Left colon (tissue), 2 donors: ENCODE measurements around the gene INPP5E. TPM values are rescaled to one million over a fixed set of nuclear protein-coding genes. Genes with fewer than 3 reads are reported as not detected.

Experiments
- ATAC-seq: fragments of 200-7000 bp; cut with Tn5 transposase; one replicate; pipeline ENCODE4 v1.9.1; 2020; ENCODE audit warnings: mild to moderate bottlenecking, moderate library complexity
- DNase-seq, 2 donors: peaks; one replicate each; pipeline ENCODE4 v3.0.0-alpha.2; 2020
- intact Hi-C, 2 donors: fragments of 100-400 bp; cut with DNase I in 1 of 2; cut with micrococcal nuclease in 1 of 2; formaldehyde crosslinking; loops; one replicate each; pipeline versions ENCODE4 v1.11.2 to v1.14.0; 2022; cut with DNase I, micrococcal nuclease
- total RNA-seq, 2 donors: library from RNA; stranded (reverse); fragmentation: NEBNext Ultra II Directional; extraction: Animal tissue kit (Norgen Biotek cat#: 25700); gene quantifications; one replicate each; pipeline ENCODE4 v1.2.1, GENCODE V29; 2021
- donor health status: DM: no; HTN: no; CAD: no.
- donor health status: DM: yes; HTN: yes; CAD: no.

Gene INPP5E
- total RNA-seq, 2 donors from 2014 or later: 10.5 to 11.0 TPM

DNA sequence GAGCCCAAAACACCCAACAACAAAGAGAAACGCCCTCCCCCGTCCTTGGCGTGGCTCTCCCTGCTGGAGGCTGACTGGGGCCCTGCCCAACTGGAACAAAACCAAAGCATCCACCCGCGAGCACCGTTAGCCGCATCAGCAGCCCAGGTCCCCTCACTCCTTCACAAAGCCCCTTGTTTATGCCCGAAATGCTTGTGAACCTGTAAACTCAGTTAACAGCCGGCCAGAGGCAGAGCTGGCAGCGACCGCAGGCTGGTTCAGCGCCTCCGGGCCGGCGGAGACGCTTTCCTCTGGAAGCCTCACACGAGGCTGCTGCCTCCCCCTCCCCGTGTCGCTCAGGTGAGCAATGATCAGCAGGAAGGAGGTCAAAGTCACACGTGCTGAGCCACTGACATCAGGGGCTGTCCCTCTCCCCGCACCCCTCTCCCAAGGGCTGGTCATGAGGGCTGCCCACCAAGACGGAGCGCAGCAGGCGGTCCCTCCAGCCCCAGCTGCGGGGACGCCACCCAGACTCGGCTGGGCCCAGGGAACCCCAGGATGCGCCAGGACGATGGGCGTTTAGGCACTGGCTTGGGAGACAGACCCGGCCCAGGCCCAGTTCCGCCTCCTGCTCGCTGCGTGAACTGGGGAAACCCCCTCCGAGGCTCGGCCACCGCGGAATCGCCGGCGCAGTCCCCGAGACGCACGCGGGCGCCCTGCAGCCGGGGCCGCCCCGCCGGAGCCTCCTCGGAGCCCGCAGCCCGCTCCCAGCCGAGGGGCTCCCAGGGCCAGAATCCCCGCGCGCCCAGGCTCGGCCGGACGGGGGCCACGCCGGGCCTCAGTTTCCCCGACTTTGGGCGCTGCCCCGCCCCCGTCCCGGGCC, 40.2 kb downstream of the INPP5E start:
- DNase-seq (peak in 1 of 2 donors; percentile 28), ATAC-seq (peak; percentile 21)

DNA sequence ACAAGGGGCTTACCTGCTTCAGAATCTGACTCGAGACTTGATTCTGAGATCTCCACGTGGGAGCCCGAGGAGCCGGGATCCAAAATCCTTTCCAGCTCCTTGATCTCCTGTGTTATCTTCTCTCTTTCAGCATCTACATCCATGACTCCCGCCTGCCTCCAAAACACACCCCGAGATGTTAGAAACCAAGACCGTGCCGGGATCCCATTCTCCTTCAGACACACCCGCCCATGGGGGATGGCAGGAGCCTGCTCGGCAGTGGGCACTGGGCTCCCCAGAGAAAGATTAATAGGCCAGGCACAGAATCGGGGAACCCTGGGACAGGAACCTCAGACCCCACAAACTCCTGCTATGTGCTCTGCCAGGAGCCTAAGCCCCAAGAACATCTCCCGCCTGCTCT, 41.4 kb downstream of the INPP5E start:
- intact Hi-C loops: no loop called here
- ATAC-seq (no peak), DNase-seq (no peak)

More for the DNA sequence above, 40.2 kb downstream of the INPP5E start:
- intact Hi-C loops: no loop called here

DNA sequence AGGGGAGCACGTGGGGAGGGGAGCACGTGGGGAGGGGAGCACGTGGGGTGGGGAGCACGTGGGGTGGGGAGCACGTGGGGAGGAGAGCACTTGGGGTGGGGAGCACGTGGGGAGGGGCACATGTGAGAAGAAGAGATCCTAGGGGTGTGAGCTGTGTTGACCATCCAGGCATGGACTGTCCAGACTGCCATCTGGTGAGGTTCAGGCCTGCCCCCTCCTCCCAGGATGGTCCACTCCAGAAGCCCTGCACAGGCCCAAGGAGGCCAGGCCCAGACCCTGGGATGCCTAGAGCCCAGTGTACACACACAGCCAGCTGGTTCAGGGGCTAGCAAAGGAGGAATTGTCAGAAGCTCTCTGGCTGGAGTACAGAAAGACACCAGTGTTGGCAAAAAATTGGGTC, 42.0 kb downstream of the INPP5E start:
- no peak for ATAC-seq
- intact Hi-C loops: no loop called here
- DNase-seq: no peak

DNA sequence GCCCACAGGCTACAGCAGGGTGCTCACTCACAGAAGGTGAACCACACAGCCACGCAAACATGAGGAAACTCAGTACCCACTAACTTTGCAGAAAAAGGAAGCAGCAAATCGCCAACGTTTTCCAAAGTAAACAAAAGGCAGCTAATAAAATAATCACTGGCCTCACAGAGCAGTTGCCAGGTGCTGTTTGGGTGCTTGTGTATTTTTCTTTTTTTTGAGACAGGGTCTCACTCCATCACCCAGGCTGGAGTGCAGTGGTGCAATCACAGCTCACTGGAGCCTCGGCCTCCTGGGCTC, 43.5 kb downstream of the INPP5E start:
- no peak for DNase-seq
- intact Hi-C loops: no loop called here

DNA sequence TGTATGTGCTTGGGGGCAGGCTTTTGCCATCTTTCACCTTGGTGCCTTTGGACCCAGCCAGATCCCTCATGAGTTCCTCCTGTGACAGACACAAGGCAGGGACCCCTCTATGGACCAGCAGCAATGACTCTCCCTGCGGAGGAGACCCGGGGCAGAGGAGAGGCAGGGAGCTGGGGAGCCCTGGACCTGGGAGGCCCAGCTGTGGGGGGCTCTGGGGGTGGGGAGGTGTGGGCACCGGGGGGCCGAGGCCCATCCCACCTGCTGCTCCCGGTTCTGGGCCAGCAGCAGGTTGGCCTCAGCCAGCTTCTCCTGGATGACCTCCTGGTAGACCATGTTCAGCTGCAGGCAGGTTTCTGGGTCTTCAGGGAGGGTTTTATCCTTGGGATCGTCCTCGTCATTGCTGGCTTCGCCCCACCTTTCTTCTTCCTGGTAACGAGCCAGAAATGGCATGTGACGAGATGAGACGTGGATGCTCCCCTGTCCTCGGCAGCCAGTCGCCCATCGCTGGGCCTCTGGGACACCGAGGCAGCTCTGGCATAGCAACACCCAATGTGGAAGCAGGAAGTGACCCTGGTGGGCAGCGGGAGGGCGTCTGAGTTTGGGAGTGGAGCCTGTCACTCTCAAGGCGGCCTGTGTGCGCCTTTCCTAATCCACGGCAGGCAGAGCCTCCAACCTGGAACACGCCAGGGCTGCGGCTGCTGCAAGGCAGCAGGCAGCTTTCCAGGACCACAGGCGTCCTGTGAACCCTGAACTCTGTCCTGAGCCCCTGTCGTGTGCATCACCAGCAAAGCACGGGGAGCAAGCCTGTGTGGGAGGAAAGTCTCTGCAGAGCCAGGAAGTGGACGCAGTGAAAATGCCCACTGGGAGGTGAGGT, 44.1 kb downstream of the INPP5E start:
- intact Hi-C loops: no loop called here
- ATAC-seq: no peak
- DNase-seq: peak in 1 of 2 donors; percentile 25

More for the DNA sequence above, 43.5 kb downstream of the INPP5E start:
- ATAC-seq: peak; percentile 38

DNA sequence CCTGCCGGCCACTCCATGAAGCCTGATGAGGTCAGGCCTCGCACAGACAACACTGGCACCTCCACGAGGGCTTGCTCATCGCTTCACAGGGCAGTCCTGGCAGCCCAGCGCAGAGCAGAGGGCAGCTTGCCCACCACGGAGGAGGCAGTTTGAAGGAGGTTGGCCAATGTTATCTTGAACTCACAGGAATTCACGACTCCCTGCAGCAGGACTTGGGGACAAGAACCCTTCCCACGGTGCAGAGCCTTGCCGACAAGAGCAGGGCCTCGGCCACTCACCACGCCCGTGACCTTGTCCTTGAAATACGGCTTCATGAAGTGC, 44.7 kb downstream of the INPP5E start:
- no peak for DNase-seq
- intact Hi-C loops: no loop called here
- no peak for ATAC-seq

DNA sequence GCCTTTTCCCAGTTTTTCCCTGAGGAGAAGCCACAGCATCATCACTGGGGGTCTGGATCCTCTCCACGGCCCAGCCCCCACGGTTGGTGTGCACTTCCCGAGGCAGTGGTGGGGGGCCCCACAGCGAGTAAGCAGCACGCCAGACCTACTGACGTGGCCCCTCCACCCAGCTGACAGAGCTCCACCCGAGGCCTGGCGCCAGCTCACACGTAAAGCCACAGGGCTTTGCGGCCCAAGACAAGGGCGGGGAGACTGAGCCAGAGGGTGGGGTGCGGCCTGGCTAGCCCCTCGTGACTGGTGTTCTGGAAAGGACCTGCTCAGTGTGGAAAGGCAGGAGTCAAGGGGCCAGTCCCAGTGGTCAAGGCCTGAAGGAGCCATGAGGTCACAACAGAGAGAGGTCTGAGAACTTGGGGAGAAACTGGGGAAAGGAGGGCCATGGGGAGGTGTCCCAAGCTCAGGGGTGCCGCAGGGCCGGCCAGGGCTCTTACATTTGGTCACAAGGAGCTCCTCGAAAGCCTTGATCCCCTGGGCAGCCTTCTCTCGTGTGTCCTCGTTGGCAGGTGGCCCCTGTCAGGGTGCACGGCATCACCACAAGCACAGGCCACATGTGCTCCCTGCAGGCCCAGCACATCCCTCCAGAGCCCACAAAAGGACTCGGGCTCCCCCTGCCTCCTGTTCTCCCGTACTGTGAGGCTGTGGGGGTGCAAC, 45.2 kb downstream of the INPP5E start:
- no peak for ATAC-seq
- no peak for DNase-seq
- intact Hi-C loops: no loop called here

DNA sequence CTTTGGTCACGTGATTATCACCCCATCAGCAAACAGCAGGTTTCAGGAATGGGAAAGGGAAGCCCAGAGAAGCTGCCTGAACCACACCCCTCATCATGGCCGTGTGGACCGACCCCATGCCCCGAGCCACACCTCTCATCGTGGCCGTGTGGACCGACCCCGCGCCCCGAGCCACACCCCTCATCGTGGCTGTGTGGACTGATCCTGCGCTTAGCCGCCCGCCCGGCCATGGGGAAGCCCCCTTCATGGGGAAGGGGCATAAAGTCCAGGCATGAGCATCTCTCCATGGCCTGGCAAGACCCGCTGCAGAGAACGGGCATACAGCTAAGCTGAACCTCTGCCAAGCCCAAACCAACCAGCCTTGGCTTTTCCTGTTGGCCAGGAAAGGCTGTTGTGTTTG, 46.1 kb downstream of the INPP5E start:
- intact Hi-C loops: no loop called here
- no peak for ATAC-seq

DNA sequence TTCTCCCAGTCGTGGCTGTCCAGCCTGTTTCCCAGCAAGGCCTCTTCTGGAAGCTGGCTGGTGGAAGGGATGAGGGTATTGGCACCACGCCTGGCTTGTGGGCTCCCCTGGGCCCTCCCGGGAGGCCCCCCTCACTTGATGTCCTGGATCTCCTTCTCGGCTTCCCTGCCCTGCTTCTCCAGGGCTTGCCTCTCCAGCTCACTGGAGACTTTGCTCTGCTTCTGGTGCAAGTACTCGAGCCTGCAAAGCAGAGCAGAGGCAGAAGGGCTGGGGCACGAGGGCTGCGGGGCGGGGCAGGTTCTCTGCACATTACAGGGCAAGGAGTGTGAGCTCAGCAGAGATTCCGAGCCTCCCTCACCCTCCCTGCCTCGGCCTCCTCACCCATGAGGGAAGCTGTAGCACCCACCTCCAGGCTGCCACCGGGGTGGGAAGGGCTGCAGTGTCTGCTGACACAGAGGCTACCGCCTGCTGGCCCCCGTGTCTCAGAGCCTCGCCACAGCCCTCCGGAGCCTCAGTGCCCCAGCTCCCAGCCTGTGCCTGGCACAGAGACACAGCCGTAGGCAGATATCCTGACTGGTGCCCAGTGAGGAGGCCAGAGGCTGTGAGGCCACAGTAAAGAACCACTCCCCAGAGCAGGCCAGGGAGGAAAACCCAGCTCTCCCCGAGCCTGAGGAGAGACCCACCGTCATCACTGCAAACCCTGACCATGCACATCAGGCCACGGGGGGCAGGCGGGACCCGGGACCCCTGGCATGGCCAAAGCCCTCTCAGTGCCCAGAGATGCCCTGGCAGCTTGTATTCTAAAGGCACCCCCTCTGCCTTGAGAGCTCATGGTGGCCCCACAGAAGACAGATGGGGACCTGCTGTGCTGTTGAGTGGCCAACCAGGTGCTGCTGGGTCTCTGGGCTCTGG, 46.9 kb downstream of the INPP5E start:
- ATAC-seq (no peak), DNase-seq (no peak)
- intact Hi-C loops: no loop called here

More for the DNA sequence above, 46.1 kb downstream of the INPP5E start:
- DNase-seq: no peak

DNA sequence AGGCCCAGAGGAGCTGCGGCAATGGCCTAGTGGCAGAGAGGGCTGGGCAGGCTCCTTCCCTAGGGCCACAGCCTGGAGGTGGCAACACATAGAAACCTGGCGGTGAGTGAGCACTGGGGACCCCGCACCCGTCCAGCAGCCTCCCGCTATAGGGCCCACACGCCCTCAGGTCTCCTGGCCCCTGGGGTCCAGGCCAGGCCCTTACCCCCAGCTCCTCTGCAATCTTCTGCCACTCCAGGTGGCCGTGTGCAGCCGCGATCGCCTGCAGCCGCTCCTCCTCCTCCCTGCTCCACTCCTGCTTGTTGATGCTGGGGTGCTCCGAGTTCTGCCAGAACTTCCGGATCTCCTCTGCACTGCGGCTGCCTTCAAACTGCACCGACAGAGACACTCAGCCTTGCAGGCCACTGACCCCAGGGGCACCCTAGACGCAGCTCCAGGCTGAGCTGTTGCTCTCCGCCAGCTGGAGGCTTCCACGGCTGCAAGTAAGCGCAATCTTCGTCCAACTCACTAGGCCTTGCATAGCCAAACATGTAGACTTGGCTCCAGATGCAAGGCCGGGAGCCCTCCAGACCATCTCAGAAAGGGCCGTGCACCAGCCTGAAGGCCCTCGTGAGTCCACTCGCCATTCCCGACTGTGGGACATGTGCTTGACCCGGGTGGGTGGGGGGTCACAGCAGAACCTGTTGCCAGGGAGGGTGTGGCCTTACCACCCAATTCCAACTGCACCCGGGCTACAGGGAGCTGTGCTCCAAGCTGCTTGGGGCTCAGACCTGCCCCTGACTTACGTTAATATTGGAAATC, 47.7 kb downstream of the INPP5E start:
- DNase-seq (no peak), ATAC-seq (no peak)
- intact Hi-C loops: no loop called here

DNA sequence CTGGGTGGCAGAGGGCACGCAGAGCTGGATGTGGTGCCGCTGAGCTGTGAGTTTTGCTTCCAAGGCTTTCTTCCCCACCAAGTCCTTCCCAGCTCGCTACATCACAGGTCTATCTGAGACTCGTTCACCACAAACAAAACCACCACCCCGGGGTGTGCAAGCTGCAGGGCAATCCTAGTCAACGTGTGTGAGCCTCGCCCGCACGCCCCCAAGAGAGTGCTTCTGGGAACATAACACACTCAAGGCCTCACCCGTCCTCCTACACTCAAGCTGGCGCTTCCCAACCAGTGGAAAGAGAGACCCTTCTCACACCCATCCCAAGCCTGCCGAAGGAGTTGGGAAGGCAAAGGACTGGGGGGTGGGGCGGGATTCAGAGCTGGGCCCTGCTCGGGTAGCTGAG, 50.2 kb downstream of the INPP5E start:
- ATAC-seq (no peak), DNase-seq (no peak)
- intact Hi-C loops: no loop called here

DNA sequence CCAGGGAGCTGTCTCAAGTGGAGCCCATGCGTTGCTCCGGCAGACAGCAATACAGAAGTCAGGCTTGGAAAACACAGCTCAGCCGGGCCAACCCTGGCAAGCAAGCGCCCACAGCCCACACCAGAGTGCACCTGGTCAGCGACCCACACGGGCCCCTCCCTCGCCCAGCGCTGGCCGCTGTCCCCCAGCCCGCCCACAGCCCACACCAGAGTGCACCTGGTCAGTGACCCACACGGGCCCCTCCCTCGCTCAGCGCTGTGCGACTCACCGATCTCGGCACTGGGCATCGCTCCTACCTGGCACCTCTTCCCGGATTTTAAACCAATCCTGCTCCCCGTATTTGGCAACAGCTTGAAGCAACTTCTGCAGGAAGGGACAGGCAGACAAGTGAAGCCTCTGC, 52.4 kb downstream of the INPP5E start:
- ATAC-seq: no peak
- intact Hi-C loops: no loop called here

DNA sequence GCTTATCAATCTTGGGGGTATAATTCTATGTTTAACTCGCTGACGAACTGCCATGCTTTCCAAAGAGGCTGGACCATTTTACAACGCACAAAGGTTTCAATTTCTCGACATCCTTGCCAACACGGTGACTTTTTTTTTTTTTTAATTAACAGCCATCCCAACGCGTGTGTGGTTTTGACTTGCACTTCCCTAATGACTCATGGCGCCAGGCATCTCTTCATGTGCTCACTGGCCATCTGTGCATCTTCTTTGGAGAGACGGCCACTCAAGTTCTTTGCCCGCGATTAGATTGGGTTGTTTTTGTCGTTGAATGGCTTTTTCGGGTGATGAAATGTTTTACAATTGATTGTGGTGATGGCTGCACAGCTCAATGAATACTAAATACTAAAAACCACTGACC, 53.6 kb downstream of the INPP5E start:
- intact Hi-C loops: no loop called here
- DNase-seq (no peak), ATAC-seq (no peak)

More for the DNA sequence above, 52.4 kb downstream of the INPP5E start:
- no peak for DNase-seq

DNA sequence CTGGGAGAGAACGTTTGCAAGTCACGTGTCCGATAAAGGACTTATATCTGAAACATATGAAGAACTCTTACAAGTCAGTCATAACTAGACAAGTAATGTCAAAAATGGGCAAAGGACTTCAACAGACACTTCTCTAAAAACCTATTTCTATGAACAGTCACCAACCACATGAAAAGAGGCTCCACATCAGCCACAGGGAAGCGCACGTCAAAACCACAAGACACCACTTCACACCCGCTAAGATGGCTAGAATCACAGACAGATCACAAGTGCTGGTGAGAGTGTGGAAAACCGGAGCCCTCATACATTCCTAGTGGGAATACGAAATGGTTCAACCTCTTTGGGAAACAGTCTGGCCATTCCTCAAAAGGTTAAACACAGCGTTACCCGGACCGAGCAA, 54.6 kb downstream of the INPP5E start:
- DNase-seq (no peak), ATAC-seq (no peak)
- intact Hi-C loops: no loop called here

DNA sequence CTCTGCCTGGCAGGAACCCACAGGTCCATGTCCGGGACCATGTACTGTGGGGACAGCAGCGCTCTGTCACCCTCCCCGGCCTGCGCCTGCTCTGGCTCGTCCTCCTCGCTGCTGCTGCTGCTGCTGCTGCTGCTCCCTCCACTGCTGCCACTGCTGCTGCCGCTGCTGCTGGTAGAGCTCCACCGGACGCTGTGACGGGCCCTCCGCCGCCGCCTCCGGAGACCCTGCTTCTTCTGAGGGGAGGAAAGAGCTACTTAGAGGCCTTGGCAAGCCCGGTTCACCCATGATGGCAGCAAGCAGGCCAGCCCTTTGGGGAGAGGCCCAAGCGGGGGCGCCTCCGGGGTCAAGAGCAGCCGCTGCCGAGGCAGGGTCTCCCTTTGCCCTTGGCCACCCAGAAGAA, 56.2 kb downstream of the INPP5E start:
- ATAC-seq: no peak
- intact Hi-C loops: no loop called here
- DNase-seq: no peak

DNA sequence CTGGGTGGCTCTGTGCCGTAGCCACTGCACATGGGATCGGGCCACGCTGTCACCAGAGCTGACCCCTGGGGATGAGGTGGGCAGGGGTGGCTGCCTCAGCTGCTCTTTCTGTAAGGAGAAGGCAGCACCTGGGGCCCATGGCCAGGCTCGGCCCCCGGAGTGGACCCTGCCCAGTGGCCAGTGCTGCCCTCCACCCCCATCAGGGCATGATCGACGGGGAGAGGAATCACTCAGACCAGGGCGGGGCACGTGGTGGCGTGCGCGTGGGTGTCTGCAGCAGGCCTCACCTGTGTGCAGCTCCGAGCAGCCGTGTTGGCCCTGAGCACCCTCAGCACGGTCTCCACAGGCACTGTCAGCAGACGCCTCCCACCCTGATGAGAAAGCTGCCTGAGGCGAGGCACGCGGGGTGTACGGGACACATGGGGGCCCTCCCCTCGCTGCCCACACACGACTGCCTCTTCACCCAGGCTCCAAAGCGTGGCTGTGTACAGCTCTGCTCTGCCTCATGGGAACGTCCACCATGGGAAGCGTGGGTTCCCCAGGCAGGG, 57.6 kb downstream of the INPP5E start:
- DNase-seq: no peak
- ATAC-seq: no peak
- intact Hi-C loops: no loop called here

DNA sequence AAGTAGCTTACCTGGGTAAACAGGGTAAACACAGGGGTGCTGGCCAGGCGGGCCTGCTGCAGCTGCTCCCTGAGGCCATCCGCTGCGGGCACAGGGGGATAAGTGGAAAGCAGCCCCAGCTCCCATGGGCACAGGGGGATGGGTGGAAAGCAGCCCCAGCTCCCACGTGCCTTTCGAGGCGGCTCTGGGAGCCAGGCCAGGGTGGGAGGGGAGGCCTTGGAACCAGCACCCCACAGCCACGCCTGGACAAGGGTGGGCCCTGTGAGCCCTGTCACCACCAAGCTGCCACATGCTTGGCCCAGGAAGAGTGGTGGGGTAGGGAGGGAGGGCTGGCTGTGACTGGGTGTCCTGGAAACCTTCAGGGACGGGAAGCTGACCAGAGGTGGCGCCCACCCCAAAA, 58.3 kb downstream of the INPP5E start:
- ATAC-seq (no peak), DNase-seq (no peak)
- intact Hi-C loops: no loop called here

DNA sequence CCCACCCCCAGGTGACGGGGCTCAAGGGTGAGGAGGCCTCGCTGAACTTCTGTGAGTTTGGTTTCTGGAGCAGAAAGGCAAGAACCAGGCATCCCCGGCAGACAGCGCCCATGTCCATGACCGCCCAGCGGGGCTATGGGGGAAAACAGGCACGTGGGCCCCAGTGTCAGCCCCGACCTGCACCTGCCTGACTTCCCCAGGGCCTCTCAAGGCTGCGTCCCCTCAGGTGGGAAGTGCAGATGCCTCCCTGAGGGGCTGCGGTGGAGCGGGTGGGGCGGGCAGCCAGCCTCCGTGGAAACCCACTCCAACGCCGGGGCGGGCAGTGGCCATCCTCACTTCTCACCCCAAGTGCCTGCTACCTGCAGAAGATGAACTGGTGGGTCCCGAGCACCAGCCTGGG, 59.3 kb downstream of the INPP5E start:
- DNase-seq: no peak
- intact Hi-C loops: no loop called here
- no peak for ATAC-seq
